Measurements from ENCODE around the gene ANKZF1.

DNA sequence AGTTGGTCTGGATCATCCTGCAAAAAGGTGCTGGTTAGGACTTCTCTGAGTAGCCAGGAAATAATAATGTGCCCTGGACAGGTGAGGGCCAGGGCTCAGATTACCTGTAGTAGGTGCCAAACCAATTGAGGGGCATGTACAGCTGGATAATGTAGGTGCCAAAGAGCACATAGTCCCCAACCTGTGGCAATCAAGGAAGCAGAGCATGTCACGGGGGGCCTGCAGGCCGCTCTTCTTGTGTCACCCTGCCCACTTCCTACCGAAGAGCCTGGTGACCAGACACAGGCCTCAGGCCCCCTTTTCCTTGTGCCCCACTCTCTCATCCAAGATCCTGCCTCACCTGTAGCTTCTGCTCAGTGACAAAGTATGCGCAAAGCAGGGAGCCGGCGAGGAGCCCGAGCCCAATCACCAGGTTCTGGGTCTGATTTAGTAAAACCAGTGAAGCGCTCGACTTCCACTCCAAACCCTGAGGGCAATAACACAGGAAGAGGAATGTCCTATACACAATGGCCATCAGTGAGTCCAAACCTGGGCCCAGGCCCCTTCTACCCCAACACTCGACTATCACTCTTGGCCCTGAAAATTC, 16.0 kb upstream of the ANKZF1 start:
- no peak for TF ChIP-seq EZH2 (IDR thresholded peaks at IDR 0.05; ENCODE audit: borderline replicate concordance, low read length)
- TF ChIP-seq, protein P1, sequence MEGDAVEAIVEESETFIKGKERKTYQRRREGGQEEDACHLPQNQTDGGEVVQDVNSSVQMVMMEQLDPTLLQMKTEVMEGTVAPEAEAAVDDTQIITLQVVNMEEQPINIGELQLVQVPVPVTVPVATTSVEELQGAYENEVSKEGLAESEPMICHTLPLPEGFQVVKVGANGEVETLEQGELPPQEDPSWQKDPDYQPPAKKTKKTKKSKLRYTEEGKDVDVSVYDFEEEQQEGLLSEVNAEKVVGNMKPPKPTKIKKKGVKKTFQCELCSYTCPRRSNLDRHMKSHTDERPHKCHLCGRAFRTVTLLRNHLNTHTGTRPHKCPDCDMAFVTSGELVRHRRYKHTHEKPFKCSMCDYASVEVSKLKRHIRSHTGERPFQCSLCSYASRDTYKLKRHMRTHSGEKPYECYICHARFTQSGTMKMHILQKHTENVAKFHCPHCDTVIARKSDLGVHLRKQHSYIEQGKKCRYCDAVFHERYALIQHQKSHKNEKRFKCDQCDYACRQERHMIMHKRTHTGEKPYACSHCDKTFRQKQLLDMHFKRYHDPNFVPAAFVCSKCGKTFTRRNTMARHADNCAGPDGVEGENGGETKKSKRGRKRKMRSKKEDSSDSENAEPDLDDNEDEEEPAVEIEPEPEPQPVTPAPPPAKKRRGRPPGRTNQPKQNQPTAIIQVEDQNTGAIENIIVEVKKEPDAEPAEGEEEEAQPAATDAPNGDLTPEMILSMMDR (IDR thresholded peaks at IDR 0.05; ENCODE audit: low read length), result no peak
